ENCODE measurements around the gene PNPLA7. TPM values are rescaled to one million over a fixed set of nuclear protein-coding genes. Genes with fewer than 3 reads are reported as not detected.

Gene PNPLA7
- total and polyA plus RNA-seq, 2 of the 4 experiments (the other 2 are of a cell fraction): under 0.01 to 0.89 TPM

DNA sequence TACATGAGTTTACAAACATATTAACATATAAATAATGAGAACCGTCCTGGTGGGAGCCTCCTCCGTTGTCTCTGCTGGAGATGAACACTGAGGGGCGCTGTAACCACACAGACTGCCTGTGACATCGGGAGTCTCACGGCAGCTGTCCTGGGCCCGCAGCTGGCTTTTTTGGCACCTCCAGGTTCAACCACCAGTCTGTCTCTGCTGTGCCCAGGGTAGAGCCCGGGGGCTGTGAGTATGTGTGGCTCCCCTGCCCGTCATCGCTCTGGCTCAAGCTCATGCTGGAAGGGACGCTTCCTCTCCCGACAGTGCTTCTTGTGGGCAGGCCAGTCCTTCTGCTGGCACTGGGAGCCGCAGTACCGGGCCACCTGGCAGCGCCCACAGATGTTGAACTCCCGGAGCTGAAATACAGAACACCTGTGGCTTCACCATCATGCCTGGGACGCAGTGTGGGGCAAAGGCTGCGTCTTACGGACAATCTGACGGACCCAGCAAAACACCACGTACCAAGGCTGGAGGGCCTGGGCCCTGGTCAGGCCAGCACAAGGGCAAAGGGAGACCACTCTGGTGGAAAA is 32.2 kb upstream of the PNPLA7 start:
- Histone ChIP-seq H3K4me2 (ENCODE audit: low read depth, low read length) (no peak overlapping the region), H2AK9ac (replicated peaks; ENCODE audit: low read depth, low read length, poor library complexity) (no peak overlapping the region), H3K27ac (ENCODE audit: insufficient read depth, low read length) (no peak overlapping the region), H3K9me3 (ENCODE audit: control insufficient read depth, insufficient read depth, low read length) (no peaks in the 10 kb centered on the region), H4K91ac (ENCODE audit: insufficient read depth, low read depth, low read length) (no peak overlapping the region), H2AFZ (replicated peaks; ENCODE audit: low read length, poor library complexity) (no peak overlapping the region), H3K18ac (ENCODE audit: low read depth, low read length) (no peak overlapping the region), H2BK15ac (ENCODE audit: low read depth, low read length) (no peak overlapping the region), H3K9ac (ENCODE audit: low read depth, low read length) (no peak overlapping the region), H2BK20ac (ENCODE audit: low read depth, low read length) (no peak overlapping the region), H3K27me3 (ENCODE audit: control insufficient read depth, insufficient read depth, low read length) (no peaks in the 10 kb centered on the region), H3K9me1 (ENCODE audit: insufficient read depth, low read length) (peaks cover 5% of the 10 kb centered on the region; the same call in 1 of the 2 replicates), H4K8ac (ENCODE audit: low read depth in 2 of 2, low read length in 2 of 2) (no peak overlapping the region), H4K20me1 (ENCODE audit: insufficient read depth, low read length) (peaks cover 7% of the 10 kb centered on the region), H3K56ac (ENCODE audit: extremely low read depth, insufficient read depth, low read length) (no peak overlapping the region), H3K36me3 (ENCODE audit: control insufficient read depth, insufficient read depth, low read length) (peaks cover 35% of the 10 kb centered on the region), H3K4me3 (ENCODE audit: insufficient read depth, low read depth, low read length) (no peak overlapping the region), H3K14ac (replicated peaks; ENCODE audit: low read depth, low read length) (no peak overlapping the region), H3K23ac (ENCODE audit: low read depth, low read length) (no peak overlapping the region), H3K79me1 (ENCODE audit: low read depth in 1 of 2, low read length in 2 of 2) (peaks cover 6 to 33% of the 10 kb centered on the region in 2 experiments; a peak in 2 of 4 replicates), H2AK5ac (ENCODE audit: low read depth, low read length) (no peak overlapping the region), H3K4me1 (ENCODE audit: control insufficient read depth, insufficient read depth, low read length) (peaks cover 3% of the 10 kb centered on the region), H2BK120ac (ENCODE audit: low read depth, low read length) (no peak overlapping the region), H3K4ac (ENCODE audit: low read depth, low read length) (no peak overlapping the region), H2BK5ac (ENCODE audit: low read depth, low read length, poor library complexity, severe bottlenecking) (no peak overlapping the region), H4K5ac (ENCODE audit: low read depth, low read length) (no peak overlapping the region)
- intact Hi-C loops (cut with micrococcal nuclease): no loop called here
- ATAC-seq (ENCODE audit: low read depth): no peak
- dilution Hi-C loops (cut with HindIII; ENCODE audit: low sequenced_read_pairs, unreplicated experiment): no loop called here
- CTCF ChIA-PET: no interaction called here
- TF ChIP-seq MAFK (IDR thresholded peaks at IDR 0.05; ENCODE audit: low read depth, low read length) (no peak), FOS (IDR thresholded peaks at IDR 0.05; ENCODE audit: low read depth, low read length) (no peak), RAD21 (IDR thresholded peaks at IDR 0.05; ENCODE audit: low read length) (peak; percentile 44; the same call in 1 of the 2 replicates), MAZ (IDR thresholded peaks at IDR 0.05; ENCODE audit: borderline replicate concordance, low read depth, low read length) (no peak), POLR2A (IDR thresholded peaks at IDR 0.05; ENCODE audit: low read depth, low read length) (no peak), RCOR1 (IDR thresholded peaks at IDR 0.05; ENCODE audit: insufficient replicate concordance, low read length) (no peak), CTCF (conservative IDR thresholded peaks at IDR 0.05; ENCODE audit: low read depth, low read length) (peak; percentile 31; the same call in 1 of the 2 replicates), BHLHE40 (IDR thresholded peaks at IDR 0.05; ENCODE audit: low read depth, low read length) (no peak), NFE2L2 (IDR thresholded peaks at IDR 0.05; ENCODE audit: low read depth, low read length) (no peak), RFX5 (IDR thresholded peaks at IDR 0.05; ENCODE audit: low read depth, low read length) (no peak), MXI1 (IDR thresholded peaks at IDR 0.05; ENCODE audit: borderline replicate concordance, low read depth, low read length) (no peak), CHD1 (IDR thresholded peaks at IDR 0.05; ENCODE audit: low read depth, low read length) (no peak)
- TF ChIP-seq, protein P1, sequence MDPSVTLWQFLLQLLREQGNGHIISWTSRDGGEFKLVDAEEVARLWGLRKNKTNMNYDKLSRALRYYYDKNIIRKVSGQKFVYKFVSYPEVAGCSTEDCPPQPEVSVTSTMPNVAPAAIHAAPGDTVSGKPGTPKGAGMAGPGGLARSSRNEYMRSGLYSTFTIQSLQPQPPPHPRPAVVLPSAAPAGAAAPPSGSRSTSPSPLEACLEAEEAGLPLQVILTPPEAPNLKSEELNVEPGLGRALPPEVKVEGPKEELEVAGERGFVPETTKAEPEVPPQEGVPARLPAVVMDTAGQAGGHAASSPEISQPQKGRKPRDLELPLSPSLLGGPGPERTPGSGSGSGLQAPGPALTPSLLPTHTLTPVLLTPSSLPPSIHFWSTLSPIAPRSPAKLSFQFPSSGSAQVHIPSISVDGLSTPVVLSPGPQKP (IDR thresholded peaks at IDR 0.05; ENCODE audit: borderline replicate concordance, low read depth, low read length): no peak
- in situ Hi-C loops (cut with MboI; ENCODE audit: low sequenced_read_pairs): no loop called here
- no TSS peak for BruUV-seq (replicated peaks)
- no peak for DNase-seq
- POLR2A ChIA-PET (ENCODE audit: unreplicated experiment): no interaction called here
- WGBS, 2 experiments (ENCODE audit: extremely low coverage in 2 of 2, insufficient read length in 1 of 2): 82% methylated on average over 12 of the region's 20 CpGs; no CpG with 5 or more reads in 1 of the 2 experiments

Measured in IMR-90 (cell line).